Anterior cingulate cortex (tissue), 58 donors: ENCODE data around the gene PHRF1.

ENCODE experiments used
- DNase-seq, 58 donors: peaks; one replicate each; lab custom pipeline; 2025; lab: John Stamatoyannopoulos, UW

The PHRF1 gene

GRCh38 chr11:611001-611996 is 35.0 kb downstream of the PHRF1 start:
- no peak for DNase-seq

- DNase-seq, result no peak
These were observed 36.1 kb downstream of the PHRF1 start for GRCh38 chr11:612201-612960.

GRCh38 chr11:612961-613300 is 36.7 kb downstream of the PHRF1 start:
- DNase-seq, result no peak

- DNase-seq, result peak in 8 of 58 donors; percentile 26 to 57 (median 33)
These were observed 37.2 kb downstream of the PHRF1 start for GRCh38 chr11:613369-613968.

GRCh38 chr11:614021-614622 is 37.9 kb downstream of the PHRF1 start:
- no peak for DNase-seq

GRCh38 chr11:614623-615503 is 38.6 kb downstream of the PHRF1 start:
- DNase-seq, result no peak

GRCh38 chr11:615504-616319 is 39.4 kb downstream of the PHRF1 start, which contains the start of gene IRF7:
TSS of gene IRF7 (minus strand) at chr11:615950. CDS start at chr11:615364, 586 bp downstream.
- peak in 55 of 58 donors; percentile 11 to 89 (median 76) for DNase-seq

- DNase-seq, result no peak
These were observed 40.3 kb downstream of the PHRF1 start for GRCh38 chr11:616320-617198.

GRCh38 chr11:617199-617911 is 41.1 kb downstream of the PHRF1 start:
- DNase-seq, result no peak

GRCh38 chr11:617912-618682 is 41.8 kb downstream of the PHRF1 start:
- no peak for DNase-seq

GRCh38 chr11:618856-619627 is 42.8 kb downstream of the PHRF1 start:
- no peak for DNase-seq

- no peak for DNase-seq
These were observed 43.4 kb downstream of the PHRF1 start for GRCh38 chr11:619628-620050.

- DNase-seq, result no peak
These were observed 43.9 kb downstream of the PHRF1 start for GRCh38 chr11:620201-620600.

- DNase-seq, result no peak
These were observed 44.9 kb downstream of the PHRF1 start for GRCh38 chr11:620935-621814.
